ENCODE results near the gene HEXIM2.

Gene HEXIM2

GRCh38 chr17:45145035-45145389 lies 16.7 kb upstream of the HEXIM2 start:
- DNase-seq = no peak

GRCh38 chr17:45146166-45146565 lies 15.5 kb upstream of the HEXIM2 start:
- no peak for DNase-seq

GRCh38 chr17:45146592-45146889 lies 15.1 kb upstream of the HEXIM2 start:
- DNase-seq = no peak

GRCh38 chr17:45146890-45147580 lies 14.6 kb upstream of the HEXIM2 start:
- DNase-seq = no peak

GRCh38 chr17:45147581-45148182 lies 14.0 kb upstream of the HEXIM2 start:
- peak; percentile 85 for DNase-seq

- DNase-seq = peak; percentile 99
These were observed 13.3 kb upstream of the HEXIM2 start, which contains the start of gene HEXIM1 for GRCh38 chr17:45148183-45149036. HEXIM1 (plus strand) TSS chr17:45148475; CDS start chr17:45149191, 716 bp downstream.

- DNase-seq = peak; percentile 85
These were observed 12.5 kb upstream of the HEXIM2 start for GRCh38 chr17:45149037-45149668.

- DNase-seq = peak; percentile 57
These were observed 11.7 kb upstream of the HEXIM2 start for GRCh38 chr17:45149669-45150664.

- no peak for DNase-seq
These were observed 10.5 kb upstream of the HEXIM2 start for GRCh38 chr17:45150911-45151809.

GRCh38 chr17:45155029-45155428 lies 6.6 kb upstream of the HEXIM2 start:
- DNase-seq = no peak

GRCh38 chr17:45155483-45155882 lies 6.2 kb upstream of the HEXIM2 start:
- no peak for DNase-seq

- no peak for DNase-seq
These were observed 5.4 kb upstream of the HEXIM2 start for GRCh38 chr17:45156242-45156641.

GRCh38 chr17:45160447-45161287 lies 1.0 kb upstream of the HEXIM2 start:
- DNase-seq = peak; percentile 71

- DNase-seq = no peak
These were observed 481 bp downstream of the HEXIM2 start for GRCh38 chr17:45162025-45162687.

- no peak for DNase-seq
These were observed 3.1 kb downstream of the HEXIM2 start for GRCh38 chr17:45164734-45165269.

- DNase-seq = no peak
These were observed 7.5 kb downstream of the HEXIM2 start for GRCh38 chr17:45168991-45169752.

GRCh38 chr17:45170280-45170930 lies 8.7 kb downstream of the HEXIM2 start:
- DNase-seq = no peak

GRCh38 chr17:45170931-45171337 lies 9.3 kb downstream of the HEXIM2 start:
- no peak for DNase-seq
